ENCODE data around the gene ABCB6.
"Not testable (repeated sequence)": the region's sequence is repeated elsewhere in the genome, so short reads cannot be mapped to it uniquely, and the experiment has no call there.

ABCB6 gene

DNA sequence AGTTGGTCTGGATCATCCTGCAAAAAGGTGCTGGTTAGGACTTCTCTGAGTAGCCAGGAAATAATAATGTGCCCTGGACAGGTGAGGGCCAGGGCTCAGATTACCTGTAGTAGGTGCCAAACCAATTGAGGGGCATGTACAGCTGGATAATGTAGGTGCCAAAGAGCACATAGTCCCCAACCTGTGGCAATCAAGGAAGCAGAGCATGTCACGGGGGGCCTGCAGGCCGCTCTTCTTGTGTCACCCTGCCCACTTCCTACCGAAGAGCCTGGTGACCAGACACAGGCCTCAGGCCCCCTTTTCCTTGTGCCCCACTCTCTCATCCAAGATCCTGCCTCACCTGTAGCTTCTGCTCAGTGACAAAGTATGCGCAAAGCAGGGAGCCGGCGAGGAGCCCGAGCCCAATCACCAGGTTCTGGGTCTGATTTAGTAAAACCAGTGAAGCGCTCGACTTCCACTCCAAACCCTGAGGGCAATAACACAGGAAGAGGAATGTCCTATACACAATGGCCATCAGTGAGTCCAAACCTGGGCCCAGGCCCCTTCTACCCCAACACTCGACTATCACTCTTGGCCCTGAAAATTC, 5.2 kb downstream of the ABCB6 start:
- DNase-seq (ENCODE audit: low spot score): no peak

DNA sequence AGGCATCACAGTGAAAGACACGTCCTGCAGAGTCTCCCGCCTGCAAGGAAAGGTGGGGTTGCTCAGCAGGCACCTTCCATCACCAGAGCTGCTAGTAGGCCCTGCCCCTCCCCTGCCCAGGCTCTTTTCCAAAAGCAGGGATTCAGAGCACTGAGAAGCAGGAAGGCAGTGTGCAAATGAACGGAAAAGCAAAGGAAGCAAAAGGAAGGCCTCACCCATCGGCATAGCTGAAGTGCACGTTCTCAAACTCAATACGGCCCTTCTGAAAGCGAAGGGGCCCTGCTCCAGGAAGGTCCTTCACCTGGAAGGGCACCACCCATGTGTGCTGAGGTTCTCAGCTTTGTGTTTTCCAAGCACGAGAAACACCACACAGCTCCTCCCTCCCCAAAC, 5.7 kb downstream of the ABCB6 start:
- no peak for DNase-seq (ENCODE audit: low spot score)

DNA sequence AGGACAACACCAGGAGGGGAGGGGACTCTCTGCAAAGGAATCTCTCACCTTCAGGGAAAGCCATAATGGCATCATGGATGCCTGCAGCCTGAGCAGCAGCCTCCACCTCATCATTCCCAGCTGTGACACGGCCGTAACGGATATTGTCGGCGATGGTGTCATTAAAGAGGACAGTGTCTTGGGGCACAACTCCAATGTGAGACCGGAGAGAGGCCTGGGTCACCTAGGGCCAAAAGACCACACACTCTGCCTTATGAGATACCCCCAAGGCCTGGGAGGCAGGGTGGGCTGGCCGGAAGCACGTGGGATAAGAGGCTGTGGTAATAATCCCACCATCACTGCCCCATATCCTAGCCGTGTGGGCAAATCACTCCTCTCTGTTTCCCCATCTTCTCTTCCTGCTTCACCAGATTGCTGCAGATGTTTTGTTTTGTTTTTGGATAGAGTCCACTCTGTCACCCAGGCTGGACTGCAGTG, 7.8 kb downstream of the ABCB6 start:
- DNase-seq (ENCODE audit: low spot score): no peak

DNA sequence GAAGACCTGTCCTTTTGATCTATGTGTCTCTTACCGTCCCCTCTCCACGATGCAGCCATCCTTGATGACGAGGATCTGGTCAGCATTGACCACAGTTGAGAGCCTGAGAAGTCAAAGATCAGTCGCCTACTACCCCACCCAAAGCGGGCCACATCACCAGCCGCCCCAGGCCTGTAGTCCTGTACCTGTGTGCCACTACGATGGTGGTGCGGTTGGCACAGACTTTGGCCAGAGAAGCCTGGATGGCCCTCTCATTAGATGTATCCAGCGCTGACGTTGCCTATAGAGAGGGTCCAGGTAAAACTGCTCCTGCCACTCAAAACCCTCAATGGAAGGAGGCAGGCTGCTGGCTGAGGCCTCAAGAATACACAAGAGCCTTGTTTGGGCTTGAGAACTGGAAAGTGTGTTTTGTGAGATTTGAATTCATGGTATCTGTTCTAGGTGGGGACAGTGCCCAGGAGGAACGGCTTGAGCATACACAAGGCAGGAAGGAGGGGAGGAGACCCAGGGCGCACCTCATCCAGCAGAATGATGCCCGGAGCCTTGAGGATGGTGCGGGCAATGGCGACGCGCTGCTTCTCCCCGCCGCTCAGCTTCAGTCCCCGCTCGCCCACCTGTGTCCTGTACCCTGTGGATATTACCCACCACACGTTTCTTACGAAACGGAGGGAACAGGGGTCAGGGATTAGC, 8.4 kb downstream of the ABCB6 start:
- DNase-seq (ENCODE audit: low spot score): no peak

DNA sequence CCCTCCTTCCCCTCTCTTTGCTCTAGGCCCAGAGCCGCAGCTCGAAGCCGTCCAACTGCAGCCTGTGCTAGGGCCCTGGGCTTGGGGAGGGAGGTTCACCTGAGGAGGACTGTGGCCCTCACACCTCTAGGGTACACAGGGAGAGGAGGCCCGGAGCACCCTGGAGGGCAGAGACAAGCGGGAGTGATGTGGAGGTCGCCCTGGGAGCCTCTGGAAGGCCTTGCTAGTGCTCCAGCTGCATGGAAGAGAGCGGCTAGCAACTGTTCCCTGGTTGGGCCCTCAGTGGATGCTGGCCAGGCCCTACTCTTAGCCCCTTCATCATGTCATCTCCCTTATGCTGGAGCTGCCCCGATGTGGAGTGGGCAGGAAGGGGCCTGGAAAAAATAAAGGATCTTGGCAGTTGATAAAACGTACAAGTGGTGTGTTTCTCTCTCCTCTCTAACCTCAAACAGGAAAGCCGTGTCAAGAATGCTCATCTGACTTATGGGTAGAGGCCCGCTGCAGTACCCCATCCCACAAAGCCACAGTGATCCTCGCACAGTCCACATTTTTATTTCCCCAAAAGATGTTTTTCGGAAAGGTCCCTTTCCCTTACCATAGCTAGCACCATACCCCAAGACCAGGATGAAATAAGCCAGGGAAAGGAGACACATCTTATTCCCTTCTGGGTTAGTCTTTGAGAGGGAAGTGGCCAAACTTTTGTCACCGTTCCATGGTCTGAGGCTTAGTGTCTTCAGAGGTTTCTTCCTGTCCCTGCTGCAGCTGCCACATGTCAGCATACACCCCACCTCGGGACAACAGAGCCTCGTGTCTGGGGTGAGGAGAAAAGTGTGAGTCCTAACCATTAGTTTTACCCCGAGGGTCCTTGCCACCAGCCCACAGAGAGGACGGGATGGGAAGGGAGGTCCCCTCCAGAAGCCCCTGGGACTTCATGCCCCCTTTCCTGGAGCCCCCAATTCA, 9.2 kb downstream of the ABCB6 start:
- no peak for DNase-seq (ENCODE audit: low spot score)

DNA sequence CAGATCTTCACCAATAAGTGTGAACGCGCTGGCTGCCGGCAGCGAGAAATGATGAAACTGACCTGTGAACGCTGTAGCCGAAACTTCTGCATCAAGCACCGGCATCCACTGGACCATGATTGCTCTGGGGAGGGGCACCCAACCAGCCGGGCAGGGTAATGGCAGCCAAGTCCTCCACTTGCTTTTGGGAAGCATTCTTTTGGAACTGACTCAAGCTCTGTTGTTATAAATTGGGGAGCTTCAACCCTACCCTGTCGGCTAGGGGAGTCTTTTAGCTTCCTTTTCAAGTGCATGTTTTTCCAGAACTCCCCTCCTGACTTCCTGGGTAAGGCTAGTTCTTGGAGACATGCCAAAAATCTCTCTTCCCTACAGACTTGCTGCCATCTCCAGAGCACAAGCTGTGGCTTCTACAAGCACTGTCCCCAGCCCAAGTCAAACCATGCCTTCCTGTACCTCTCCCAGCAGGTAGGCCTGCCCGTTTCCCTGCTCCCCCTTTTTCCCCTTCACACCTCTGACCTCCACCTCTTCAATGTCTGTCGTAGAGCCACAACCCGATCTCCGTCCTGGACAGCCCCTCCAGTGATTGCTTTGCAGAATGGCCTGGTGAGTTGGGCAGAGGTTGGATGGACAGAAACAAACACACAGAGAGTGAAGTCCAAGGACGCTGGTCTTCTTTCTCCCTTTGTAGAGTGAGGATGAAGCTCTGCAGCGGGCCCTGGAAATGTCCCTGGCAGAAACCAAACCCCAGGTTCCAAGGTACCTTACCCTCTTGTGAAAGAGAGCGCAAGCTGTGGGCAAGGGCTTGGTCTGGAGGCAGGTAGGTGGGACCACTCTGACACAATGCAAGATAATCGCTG, 10.6 kb downstream of the ABCB6 start:
- DNase-seq (ENCODE audit: low spot score): no peak

DNA sequence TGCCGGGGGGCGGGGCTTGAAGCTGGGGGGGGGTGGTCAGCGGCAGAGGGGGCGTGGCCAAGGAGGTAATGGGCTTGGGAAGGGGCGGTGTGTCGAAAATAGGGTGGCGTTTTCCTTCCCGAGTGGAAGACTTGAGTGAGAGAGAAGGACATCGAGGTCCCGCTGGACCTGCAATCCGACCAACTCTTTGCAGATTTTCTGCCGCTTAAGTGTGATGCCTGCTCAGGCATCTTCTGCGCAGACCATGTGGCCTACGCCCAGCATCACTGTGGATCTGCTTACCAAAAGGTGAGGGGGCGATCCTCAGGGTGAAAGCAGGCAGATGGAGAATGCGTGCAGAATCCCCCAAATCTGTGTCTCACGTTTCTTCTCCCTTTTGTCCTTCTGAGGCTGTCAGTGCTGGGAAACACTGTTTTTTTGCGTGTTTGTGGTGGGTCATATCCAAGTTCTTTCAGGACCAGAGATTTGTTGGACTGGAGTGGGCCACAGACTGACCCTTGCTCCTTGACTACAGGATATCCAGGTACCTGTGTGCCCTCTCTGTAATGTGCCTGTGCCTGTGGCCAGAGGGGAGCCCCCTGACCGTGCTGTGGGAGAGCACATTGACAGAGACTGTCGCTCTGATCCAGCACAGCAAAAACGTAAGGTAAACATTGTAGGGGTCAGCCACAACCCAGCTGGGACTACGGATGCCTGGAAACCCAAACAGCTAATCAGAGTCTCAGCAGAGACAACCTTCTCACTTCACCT, 11.4 kb downstream of the ABCB6 start:
- DNase-seq (ENCODE audit: low spot score): no peak

DNA sequence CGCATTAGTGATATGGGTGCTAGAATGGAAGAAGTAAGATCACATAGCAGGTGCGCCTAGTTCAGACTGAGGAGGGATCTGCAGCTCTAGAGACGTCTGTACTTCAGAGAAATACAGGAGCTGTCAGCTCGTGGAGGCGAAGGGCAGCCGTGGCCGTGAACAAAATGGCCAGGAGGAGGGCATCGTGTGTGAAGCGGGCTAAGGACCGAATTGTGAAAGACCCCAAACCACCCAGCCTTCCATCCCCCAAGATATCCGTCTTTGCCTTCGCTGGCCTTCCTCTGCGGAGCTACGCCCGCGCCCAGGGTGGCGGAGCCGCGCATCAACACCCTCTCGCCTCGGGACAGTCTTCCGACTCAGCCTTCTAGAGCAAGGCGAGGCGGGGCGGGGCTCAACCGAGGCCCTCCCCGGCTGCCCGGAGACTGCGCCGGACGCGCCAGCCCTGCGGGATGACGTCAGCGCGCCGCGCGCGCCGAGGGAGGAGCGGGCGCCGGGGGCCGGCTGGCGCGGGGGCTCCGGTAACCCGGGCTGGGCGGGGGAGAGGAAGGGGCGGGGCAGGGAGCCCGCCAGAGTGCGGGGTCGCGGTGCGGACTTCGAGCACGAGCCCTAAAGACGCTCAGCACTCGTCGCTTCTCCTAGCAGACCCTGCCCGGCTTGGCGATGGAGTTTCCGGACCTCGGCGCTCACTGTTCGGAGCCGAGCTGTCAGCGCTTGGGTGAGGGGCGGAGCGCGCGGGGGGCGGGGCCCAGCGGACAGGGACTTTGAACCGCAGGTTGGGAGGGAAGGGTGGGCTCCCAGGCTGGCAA, 12.2 kb downstream of the ABCB6 start, which contains the start of gene ZFAND2B:
Gene ZFAND2B (plus strand): TSS at position 455 of the 806 bp plus-strand sequence. CDS start 206 bp downstream, at position 661.
- DNase-seq (ENCODE audit: low spot score): peak; percentile 96

DNA sequence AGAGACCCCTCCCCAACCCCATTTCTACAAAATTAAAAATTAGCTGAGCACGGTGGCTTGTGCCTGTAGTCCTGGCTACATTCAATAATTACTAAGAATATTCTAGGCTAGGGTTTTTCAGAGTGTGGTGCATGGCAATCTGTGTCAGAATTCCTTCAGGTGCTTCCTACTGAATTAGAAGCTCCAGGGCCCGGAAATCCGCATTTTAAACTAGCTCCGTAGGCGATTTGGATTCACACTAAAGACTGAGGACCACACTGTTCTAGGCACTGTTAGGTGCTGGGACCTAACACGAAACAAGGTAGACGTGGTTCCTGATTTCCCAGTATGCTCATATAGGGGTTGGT, 12.8 kb downstream of the ABCB6 start:
- no peak for DNase-seq (ENCODE audit: low spot score)

DNA sequence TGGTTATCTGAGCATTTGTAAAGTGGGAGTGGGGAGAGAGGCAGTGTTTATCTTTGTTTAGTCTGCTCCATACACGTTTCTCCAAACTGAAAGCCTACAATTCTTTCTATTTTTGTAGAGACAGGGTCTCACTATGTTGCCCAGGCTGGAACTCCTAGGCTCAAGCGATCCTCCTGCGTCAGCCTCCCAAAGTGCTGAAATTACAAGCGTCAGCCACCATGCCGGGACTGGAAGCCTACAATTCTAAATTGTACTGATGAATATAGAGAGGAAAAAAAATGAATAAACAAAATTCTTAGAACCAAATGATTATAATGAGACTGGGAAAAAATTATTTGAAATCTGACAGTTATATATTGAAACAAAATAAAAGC, 13.6 kb downstream of the ABCB6 start:
- no peak for DNase-seq (ENCODE audit: low spot score)

DNA sequence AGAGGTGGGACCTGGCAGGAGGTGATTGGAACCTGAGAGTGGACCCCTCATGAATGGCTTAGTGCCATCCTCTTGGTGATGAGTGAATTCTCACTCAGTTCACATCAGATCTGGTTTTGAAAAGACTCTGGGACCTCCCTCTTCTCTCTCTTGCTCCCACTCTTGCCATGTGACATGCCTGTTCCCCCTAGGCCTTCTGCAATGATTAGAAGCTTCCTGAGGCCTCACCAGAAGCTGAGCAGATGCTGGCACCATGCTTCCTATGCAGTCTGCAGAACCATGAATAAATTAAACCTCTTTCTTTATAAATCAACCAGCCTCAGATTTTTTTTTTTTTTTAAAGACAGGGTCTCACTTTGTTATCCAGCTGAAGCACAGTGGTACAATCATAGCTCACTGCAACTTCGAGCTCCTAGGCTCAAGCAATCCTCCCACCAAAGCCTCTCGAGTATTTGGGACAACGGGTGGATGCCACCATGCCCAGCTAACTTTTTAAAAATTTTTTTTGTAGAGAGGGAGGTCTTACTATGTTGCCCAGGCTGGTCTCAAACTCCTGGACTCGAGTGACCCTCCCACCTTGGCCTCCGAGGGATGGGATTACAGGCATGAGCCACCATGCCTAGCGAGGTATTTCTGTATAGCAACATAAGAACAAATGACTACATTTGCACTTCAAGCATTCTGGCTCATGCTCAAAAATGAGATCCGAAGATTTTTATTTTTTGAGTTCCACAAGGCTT, 14.2 kb downstream of the ABCB6 start:
- no peak for DNase-seq (ENCODE audit: low spot score)

DNA sequence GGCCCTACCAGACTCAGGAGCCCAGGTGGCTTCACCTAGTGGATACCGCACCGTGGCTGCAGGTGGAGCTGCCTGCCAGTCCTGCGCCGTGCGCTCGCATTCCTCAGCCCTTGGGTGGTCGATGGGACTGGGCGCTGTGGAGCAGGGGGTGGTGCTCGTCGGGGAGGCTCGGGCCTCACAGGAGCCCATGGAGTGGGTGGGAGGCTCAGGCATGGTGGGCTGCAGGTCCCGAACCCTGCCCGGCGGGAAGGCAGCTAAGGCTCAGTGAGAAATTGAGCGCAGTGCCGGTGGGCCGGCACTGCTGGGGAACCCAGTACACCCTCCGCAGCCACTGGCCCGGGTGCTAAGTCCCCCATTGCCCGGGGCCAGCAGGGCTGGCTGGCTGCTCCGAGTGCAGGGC, 17.4 kb downstream of the ABCB6 start:
- DNase-seq (ENCODE audit: low spot score): not testable (repeated sequence)

DNA sequence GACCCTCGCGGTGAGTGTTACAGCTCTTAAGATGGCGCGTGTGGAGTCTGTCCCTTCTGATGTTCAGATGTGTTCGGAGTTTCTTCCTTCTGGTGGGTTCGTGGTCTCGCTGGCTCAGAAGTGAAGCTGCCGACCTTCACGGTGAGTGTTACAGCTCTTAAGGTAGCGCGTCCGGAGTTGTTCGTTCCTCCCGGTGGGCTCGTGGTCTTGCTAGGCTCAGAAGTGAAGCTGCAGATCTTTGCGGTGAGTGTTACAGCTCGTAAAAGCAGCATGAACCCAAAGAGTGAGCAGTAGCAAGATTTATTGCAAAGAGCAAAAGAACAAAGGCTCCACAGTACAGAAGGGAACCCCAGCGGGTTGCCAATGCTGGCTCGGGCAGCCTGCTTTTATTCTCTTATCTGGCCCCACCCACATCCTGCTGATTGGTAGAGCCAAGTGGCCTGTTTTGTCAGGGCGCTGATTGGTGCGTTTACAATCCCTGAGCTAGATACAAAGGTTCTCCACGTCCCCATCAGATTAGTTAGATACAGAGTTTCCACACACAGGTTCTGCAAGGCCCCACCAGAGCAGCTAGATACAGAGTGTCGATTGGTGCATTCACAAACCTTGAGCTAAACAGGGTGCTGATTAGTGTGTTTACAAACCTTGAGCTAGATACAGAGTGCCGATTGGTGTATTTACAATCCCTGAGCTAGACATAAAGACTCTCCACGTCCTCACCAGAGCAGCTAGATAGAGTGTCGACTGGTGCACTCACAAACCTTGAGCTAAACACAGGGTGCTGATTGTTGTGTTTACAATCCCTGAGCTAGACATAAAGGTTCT, 18.0 kb downstream of the ABCB6 start:
- DNase-seq (ENCODE audit: low spot score): not testable (repeated sequence)

DNA sequence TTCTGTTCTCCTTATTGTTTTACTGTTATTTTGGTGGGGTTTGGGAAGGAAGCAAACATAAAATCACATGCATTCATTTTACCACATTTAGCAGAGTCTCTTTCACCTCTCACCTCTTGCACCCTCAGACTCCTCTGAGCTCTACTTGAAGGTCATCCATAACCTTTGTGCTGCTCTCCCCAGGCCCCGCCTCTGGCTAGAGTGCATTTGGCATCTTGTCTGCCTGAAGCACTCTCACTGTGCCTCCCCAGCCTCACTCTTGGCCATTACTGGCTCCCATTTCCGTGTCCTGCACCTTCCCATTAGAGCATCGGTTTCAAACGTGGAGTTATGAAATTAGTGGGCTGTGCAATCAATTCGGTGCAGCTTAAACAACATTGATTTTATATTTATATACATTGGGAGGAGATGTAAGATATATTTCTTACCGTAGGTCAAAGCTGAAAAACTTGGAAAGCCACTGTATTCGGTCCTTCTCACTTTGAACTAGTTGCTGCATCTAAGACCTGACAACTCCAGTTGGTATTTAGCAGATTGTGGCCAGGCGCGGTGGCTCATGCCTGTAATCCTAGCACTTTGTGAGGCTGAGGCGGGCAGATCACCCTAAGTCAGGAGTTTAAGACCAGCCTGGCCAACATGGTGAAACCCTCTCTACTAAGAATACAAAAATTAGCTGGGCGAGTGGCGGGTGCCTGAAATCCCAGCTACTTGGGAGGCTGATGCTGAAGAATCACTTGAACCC, 19.1 kb downstream of the ABCB6 start:
- DNase-seq (ENCODE audit: low spot score): no peak

DNA sequence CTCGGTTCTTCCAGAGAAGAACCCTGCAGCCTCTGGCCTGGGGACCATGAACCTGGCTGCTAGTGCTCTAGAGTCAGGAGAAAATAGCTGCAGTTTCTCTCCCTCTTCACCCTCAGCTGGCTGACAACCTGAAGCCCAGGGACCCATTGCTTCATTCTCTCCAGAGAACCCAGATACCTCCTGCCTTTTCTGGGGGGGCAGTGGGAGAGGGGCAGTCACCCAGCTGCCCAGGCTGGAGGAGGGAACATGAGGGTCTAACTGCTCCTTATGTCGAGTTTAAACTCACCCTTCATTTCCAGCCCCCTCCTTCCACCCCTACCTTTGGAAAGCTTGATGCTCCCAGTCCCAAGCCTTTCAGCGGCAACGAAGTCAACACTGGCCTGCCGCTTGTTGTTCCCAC, 19.8 kb downstream of the ABCB6 start:
- no peak for DNase-seq (ENCODE audit: low spot score)

DNA sequence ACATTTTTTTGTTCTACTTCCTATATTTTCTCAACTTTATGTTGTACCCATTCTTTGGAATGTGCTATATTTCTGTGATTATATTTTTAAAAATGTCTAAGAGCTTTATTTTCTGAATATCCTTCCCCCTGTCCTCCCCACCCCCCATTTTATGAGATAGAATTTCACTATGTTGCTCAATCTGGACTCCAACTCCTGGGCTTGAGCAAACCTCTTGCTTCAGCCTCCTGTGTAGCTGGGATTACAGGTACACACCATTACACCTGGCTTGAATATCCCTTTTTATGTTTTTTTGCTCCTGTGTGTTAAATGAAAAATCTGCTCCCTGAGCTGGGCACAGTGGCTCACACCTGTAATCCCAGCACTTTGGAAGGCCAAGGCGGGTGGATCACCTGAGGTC, 21.4 kb downstream of the ABCB6 start:
- DNase-seq (ENCODE audit: low spot score): no peak

DNA sequence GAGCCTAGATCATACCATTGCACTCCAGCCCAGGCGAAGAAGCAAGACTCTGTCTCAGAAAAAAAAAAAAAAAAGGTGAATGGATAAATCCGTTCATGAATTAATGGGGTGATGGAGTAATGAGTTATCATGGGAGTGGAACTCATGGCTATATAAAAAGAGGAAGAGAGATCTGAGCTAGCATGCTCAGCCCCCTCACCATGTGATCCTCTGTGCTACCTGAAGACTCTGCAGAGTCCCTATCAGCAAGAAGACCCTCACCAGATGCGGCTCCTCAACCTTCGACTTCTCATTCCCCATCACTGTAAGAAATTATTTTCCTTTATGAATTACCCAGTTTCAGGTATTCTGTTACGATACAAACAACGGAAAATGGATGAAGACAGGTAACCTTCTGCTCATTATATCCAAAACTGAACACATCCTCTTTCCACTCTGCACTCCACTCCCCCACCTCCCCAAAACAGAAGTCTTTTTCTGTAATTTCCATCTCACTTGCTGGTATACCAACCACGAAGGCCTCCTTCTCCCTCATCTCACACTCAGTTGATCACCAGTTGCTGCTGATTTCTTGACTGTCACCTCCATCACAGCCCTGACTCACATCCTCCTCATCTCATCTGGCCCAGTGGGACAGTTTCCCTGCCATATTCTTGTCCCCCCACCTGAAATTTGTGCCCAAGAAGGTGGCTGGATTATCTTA, 31.9 kb downstream of the ABCB6 start:
- DNase-seq (ENCODE audit: low spot score): no peak

Measured in NAMALWA (cell line).